ENCODE results near the gene DNMT3L.
"Not testable (repeated sequence)": the region's sequence is repeated elsewhere in the genome, so short reads cannot be mapped to it uniquely, and the experiment has no call there.

DNMT3L gene

DNA sequence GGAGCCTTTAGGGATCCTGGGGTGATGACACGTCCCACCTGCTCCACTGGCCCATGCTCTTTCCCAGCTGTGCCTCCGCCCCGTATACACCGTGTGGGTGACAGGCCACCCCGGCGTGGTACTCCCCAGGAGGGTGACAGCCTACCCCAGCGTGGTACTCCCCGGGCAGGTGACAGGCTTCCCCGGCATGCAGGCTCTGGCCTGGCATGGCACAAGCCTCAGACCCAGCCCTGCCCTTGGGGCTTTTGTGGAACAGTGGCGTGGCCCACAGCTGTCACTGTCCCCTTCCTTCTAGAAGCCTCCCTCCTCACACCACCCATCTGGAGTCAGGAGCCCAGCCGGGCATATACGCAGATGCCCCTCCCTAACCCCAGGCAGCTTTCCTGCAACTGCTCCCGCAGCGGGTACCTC lies 33.5 kb upstream of the DNMT3L start:
- DNase-seq (ENCODE audit: low read depth in 1 of 2, low spot score in 1 of 2): no peak

DNA sequence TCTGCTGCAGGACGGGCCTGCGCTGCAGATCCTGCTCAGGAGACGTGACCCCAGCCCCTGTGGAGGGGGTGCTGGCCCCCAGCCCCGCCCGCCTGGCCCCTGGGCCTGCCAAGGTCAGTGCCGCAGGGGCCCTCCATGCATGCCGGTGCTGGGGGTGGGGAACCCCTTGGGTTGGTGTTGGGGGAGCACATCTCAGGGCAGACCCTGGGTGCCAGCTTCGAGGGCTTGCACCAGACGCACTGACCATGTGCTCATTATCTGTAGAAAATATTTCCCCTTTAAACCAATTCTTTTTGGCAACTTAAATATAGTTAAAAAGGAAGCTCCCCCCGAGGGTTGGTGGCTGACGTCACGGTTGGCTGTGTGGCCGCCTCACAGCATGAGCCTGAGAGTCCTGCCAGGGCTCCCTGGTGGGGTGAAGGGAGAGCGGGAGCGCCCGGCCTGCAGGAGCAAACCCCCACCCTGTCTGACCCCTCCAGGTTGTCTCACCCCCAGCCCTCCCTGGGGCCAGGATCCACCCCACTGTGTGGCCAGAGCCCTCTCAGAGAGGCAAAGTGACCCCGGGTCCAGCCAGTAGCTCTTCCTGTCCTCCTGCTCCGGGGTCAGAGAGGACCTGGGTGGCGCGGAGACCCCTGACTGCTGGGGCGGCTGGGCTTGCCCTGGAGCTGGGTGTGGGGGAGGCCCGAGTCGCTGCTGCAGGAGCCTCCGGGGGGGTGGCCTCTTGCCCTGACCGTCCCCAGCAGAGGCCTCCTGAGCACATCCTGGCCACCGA lies 32.9 kb upstream of the DNMT3L start:
- DNase-seq (ENCODE audit: low read depth in 1 of 2, low spot score in 1 of 2): no peak

DNA sequence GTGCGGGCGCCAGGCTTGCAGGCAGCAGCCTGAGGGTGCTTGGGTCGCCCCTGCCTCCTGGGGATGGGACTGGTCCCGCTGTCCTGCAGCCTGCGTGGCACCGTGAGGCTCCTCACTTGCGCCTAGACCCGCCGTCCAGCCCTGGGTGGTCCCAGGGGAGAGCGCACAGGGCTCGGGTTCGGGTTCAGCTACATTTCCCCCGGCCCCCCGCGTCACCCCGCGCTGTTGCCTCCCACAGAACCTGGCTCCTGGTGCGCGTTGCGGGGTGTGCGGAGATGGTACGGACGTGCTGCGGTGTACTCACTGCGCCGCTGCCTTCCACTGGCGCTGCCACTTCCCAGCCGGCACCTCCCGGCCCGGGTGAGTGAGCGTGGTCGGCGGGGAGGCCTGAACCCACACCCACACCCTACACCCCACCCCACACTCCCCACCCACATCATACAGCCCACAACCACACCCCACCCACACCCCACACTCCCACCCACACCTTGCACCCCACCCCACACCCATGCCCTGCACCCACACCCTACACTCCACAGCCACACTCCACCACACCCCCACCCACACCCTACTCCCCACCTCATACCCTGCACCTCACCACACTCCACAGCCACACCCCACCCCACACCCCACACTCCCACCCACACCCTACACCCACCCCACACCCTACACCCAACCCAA lies 32.0 kb upstream of the DNMT3L start:
- no peak for DNase-seq (ENCODE audit: low read depth in 1 of 2, low spot score in 1 of 2)

DNA sequence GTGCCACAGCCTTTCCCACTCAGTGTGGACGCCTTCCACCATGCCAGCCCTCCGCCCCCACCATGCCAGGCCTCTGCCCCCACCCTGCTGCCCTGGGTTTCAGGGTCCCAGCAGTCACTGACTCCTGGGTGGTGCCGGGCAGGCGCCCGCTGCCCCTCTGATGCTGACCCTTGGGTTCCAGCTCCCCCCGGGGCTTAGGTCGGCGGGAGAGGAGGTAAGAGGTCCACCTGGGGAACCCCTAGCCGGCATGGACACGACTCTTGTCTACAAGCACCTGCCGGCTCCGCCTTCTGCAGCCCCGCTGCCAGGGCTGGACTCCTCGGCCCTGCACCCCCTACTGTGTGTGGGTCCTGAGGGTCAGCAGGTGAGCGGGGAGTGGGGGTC lies 31.1 kb upstream of the DNMT3L start:
- no peak for DNase-seq (ENCODE audit: low read depth in 1 of 2, low spot score in 1 of 2)

DNA sequence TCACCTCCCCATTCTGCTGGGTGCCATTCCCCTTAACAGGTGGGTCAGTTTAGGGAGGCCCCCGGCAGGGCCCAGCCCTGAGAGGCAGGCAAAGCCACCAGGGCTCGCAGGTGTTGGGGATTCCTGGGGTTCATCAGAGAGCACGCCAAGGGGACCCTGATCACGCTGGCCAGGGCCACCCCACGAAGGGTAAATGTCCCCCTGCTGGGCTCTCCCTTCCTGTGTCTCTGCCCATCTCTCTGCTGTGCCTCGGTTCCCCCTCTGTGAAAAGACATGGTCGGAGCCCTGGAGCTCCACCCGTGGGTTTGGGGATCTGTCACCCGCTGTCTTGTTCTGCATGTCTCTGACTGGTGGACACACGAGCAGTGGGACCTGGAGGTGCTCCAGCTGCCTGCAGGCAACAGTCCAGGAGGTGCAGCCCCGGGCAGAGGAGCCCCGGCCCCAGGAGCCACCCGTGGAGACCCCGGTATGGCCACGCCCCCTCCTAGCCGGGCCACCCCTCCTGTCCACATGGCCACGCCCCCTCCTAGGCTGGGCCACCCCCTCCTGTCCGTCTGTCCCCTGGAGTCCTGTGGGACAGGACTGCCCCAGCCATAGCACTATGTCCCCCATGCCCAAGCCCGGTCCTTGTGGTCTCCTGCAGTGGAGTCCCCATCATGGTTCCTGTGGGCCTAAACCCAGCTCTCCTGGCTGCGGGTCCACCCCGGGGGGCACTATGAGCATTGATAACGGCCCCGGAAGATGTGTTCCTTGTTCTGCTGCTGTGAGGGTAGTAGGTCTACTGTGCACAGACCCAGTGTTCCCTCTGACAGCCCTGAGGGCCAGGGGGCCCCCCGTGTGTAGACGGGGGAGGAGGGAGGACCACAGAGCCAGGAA lies 30.5 kb upstream of the DNMT3L start:
- DNase-seq (ENCODE audit: low read depth in 1 of 2, low spot score in 1 of 2): no peak

DNA sequence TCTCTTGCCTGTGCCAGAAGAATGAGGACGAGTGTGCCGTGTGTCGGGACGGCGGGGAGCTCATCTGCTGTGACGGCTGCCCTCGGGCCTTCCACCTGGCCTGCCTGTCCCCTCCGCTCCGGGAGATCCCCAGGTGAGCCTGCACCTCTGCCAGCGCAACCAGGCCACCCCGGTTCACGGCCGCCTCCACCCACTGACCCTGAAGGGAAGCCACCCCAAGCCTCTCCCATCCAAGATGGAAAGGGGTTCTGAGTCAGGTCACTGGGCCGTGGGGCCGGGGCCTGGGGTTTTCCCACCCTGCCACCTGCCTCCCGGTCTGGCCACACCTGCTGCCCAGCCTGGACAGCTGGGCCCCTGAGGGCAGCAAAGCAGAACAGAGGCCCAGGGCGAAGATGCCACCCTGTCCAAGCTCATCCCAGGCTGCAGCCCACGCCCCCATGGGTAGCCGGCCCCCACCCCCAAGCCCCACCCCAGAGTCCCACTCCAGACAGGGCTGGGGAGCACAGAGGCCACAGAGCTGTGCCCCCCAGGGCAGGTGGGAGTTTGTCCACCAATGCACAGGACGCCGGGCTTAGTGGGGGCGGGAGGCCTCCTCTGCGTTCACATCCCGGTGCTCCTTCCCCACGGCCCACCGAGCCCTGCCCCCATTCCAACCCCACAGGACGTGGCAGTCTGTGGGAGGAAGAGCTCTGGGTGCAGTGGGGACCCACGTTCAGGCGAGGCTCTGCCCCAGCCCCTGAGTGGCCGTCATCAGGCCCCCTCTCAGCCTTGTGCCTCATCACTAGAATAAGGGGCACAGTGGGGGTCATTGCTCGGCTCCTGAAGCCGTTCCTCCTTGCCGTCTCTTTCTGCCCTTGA lies 29.6 kb upstream of the DNMT3L start:
- no peak for DNase-seq (ENCODE audit: low read depth in 1 of 2, low spot score in 1 of 2)

DNA sequence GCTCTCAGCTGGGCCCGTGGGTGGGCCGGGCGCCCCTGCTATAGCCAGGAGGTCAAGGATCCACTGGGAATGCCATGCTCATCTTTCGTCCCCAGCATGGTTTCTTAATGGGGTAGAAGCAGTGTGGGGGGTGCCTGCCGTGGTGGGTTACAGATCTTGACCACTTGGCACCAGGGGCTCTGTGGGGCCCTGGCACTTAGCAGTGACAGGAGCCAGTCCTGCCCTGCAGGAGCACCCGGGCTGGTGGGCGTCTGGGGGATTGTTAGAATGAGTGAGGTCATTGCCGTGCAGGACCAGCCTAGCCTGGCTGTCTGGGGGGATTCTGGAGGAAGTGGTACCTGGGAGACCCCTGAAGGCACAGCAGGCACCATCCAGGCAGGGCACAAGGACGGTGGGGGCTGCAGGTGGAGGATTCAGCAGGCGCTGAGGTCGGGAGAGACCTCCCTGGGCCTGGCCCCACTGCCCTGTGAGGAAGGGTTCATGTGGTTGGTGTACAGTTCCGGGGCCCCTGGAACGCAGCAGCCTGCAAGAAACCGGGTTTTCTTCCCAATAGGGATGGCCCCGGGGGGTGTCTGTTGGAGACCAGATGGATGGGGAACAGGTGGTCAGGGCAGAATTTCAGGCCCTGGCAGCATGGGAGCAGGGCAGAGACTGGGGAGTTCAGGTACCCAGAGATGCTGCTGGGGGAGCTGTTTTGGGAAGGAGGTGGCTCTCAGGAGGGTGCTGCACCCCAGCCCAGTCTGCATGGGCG lies 28.8 kb upstream of the DNMT3L start:
- DNase-seq (ENCODE audit: low read depth in 1 of 2, low spot score in 1 of 2): no peak

DNA sequence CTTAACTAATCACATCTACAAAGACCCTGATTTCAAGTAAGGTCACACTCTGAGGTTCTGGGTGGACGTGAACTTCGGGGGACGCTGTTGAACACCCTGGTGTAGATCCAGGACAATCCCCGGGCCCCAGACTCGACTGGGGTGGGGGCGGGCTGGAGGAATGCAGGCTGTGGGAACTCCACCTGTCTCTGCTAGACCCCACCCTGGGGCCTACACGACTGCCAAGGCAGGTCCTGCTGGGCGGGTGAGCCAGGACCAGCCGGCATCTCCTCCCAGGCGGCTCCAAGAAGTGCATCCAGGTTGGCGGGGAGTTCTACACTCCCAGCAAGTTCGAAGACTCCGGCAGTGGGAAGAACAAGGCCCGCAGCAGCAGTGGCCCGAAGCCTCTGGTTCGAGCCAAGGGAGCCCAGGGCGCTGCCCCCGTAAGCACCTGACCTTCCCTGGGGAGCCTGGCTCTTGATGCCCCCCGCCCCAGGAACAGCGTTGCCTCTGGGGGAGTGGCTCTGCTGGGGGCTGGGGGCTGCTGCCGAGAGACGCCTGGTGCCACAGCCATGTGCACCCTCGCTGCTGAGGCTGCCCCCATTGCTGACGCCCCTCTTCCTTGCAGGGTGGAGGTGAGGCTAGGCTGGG lies 27.8 kb upstream of the DNMT3L start:
- no peak for DNase-seq (ENCODE audit: low read depth in 1 of 2, low spot score in 1 of 2)

DNA sequence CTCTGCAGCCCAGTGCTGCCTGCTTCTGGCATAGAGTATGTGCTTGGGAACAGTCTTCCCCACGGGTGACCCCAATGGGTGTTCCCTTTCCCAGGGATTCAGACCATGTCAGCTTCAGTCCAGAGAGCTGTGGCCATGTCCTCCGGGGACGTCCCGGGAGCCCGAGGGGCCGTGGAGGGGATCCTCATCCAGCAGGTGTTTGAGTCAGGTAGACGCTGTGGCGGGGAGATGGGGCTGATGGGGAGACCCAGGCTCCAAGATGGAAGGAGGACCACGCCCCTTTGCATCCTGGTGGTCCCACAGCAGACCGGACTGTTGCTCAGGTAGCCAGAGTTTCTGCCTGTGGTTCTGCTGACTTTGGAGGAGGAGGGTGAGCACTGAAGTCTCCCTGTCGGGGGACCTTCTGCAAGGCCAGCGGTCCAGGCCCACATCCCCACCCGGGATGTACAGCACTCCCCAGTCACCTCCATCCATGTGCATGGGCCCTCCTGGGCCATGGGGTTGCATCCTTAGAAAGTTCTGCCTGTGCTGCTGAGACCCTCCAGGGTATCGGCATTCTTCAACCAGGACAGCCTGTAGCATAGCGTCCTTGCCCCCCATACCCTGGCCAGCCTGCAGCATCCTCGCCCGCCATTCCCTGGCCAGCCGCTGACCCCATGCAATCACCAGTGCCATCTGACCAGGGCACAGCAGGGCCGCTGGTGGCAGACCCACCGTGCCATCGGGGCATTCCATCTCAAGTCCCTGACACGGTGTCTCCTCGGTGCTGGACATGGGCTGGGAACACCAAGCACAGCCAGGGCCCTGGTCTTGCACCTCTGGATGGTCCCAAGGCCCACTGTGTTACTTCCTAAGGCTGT lies 26.8 kb upstream of the DNMT3L start:
- no peak for DNase-seq (ENCODE audit: low read depth in 1 of 2, low spot score in 1 of 2)

DNA sequence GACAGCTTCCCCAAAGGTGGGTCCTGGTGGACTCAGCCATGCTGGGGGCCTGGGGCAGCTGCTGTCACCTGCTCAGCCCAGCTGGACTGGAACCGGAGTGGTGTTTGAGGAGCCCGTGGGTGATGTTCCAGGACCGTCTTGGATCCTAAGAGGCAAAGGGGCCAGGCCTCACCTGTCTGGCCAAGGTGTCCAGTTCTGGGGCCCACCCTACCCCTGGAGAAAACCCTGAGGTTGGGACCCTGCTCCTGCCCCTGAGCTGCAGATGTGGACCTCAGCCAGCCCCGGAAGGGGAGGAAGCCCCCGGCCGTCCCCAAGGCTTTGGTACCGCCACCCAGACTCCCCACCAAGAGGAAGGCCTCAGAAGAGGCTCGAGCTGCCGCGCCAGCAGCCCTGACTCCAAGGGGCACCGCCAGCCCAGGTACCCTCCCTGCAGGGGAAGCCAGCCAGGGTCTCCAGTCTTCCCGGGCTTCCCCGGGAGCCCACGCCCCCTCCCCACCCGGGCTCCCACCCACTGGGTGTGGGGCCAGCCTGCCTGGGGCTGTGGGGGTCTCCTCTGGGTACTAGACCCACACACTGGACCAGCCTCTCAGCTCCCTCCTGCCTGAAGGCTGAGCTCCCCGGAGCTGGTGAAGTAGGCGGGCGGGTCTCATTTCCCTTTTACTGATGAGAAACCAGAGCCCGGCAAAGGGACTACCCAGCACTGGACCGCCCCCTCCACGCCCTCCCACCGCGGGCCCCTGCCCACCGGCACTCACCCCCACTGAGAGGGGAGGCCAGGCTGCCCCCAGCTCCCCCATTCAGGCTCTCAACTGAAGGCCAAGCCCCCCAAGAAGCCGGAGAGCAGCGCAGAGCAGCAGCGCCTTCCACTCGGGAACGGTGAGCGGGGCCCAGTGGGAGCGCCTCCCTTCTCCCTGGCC lies 25.3 kb upstream of the DNMT3L start:
- no peak for DNase-seq (ENCODE audit: low read depth in 1 of 2, low spot score in 1 of 2)

DNA sequence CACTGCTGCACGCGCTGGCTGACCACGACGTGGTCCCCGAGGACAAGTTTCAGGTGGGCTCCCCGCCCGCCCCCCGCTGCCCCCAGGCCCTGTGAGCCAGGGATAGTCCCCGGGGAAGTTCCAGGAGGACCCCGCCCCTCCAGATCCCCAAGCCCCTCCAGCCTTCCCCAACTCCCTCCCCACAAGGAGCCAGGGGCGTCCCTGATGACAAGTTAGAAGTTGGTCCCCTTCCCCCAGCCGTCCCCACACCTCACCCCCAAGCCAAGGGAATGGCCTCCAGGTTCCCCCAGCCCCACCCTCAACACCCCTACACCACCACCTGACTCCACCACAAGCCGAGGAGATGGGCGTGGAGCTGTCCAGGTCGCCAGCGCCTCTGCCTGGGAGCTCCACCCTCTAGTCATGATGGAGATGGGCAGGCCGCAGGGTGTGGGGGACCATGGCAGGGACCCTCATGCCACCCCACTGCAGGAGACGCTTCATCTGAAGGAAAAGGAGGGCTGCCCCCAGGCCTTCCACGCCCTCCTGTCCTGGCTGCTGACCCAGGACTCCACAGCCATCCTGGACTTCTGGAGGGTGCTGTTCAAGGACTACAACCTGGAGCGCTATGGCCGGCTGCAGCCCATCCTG lies 24.5 kb upstream of the DNMT3L start:
- no peak for DNase-seq (ENCODE audit: low read depth in 1 of 2, low spot score in 1 of 2)

DNA sequence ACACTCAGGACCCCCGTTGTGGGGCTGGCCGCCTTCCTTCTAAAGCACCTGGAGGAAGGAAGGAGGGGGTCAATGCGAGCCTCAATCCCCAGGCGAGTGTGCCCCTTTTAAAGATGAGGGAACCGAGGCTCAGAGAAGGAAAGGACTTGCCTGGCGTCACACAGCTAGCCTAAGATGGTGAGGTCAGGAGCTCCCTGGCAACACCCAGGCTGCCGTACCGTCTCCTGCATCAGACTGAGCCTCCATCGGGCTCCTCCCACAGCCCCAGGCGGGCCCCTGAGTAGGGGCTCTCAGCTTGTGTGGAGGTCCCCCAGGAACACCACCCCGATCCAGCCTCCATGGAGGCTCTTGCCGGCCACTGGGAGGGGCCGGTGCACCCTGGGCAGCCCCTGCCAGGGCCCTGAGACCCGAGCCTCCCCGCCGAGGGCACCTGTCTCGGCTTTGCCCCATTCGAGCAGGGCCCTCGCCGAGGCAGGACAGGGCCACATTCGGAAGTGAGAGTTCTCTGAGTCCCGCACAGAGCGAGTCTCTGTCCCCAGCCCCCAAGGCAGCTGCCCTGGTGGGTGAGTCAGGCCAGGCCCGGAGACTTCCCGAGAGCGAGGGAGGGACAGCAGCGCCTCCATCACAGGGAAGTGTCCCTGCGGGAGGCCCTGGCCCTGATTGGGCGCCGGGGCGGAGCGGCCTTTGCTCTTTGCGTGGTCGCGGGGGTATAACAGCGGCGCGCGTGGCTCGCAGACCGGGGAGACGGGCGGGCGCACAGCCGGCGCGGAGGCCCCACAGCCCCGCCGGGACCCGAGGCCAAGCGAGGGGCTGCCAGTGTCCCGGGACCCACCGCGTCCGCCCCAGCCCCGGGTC lies 23.7 kb upstream of the DNMT3L start, which contains the start of gene AIRE:
Gene AIRE, plus strand, starts transcription at position 739 of the 855 bp plus-strand sequence. CDS start 131 bp downstream, outside the sequence.
- DNase-seq (ENCODE audit: low read depth in 1 of 2, low spot score in 1 of 2): no peak

DNA sequence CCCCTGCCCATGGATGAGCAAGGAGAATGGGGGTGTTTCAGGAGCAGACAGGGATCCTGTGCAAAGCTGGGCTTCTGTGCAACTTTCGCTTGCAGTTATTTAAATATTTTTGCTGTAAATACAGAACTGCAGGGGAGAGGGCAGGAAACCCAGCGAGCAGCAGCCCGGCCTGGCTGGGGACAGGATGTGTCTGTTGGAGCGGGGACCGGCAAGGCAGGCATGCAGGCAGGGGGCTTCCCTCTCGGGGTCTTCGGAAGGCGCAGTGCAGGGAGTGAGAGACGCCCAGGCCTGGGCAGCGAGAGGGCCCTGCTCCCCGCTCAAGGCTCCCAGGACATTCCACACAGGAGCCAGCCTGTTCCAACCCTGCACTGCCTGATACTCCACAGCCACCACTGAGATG lies 22.3 kb upstream of the DNMT3L start:
- no peak for DNase-seq (ENCODE audit: low read depth in 1 of 2, low spot score in 1 of 2)

DNA sequence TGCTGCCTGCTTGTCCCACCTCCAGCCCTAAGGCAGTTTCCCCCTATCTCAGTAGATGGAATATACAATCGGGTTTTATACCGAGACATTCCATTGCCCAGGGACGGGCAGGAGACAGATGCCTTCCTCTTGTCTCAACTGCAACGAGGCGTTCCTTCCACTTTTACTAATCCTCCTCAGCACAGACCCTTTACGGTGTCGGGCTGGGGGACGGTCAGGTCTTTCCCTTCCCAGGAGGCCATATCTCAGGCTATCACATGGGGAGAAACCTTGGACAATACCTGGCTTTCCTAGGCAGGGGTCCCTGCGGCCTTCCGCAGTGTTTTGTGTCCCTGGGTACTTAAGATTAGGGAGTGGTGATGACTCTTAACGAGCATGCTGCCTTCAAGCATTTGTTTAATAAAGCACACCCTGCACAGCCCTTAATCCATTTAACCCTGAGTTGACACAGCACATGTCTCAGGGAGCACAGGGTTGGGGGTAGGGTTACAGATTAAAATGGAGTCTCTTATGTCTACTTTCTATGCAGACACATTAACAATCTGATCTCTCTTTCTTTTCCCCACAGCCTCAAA lies 21.6 kb upstream of the DNMT3L start:
- not testable (repeated sequence) for DNase-seq (ENCODE audit: low read depth in 1 of 2, low spot score in 1 of 2)

DNA sequence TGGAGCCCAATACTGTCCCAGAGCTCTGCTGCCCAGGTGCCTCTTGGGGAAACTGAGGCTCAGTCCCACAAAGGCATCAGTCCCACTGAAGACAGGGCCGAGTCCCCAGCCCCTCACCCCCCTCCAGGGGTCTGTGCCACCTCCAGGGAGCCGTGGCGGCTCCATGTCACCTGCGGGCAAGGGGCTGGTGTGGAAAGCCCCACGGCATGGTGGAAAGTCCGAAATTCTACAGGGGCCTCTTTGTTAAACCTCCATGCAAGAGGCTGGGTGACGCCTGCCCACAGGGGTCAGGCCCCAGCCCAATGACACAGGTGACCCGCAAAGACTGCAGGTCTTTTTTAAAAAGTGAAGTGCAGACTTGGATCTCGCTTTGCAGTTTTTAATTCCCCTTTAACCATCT lies 20.7 kb upstream of the DNMT3L start:
- no peak for DNase-seq (ENCODE audit: low read depth in 1 of 2, low spot score in 1 of 2)

DNA sequence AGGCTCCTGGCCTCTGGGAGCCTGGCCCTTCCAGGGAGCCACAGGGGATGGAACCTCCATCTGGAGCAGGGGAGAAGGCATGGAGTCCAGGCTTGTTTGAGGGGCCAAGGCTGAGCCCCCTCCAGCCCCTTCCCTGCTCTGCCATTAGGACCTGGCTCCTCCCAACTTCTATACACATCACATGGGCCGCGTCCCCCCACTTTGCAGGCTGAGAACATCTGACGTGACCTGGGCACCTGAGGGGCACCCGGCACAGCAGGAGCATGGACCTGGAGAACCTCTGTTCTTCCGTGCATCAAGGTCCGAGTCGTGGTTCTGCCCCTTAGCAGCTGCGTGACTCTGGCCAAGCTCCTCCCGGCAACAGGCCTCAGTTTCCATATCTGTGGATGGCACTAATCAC lies 20.1 kb upstream of the DNMT3L start:
- no peak for DNase-seq (ENCODE audit: low read depth in 1 of 2, low spot score in 1 of 2)
